Activated T-helper 9 cell treated with anti-CD3 and anti-CD28 coated beads, Interleukin-2, amount 50 U/mL, for 16 hours (primary cell): ENCODE data around the gene GNMT.

Experiments used
- DNase-seq: peaks from one replicate; pipeline ENCODE4 v3.0.0-alpha.2; 2020; ENCODE audit warnings: low read depth

GNMT gene

GRCh38 chr6:43013097-43013842, 52.7 kb downstream of the GNMT start:
- DNase-seq: no peak
